ENCODE measurements around the gene AFF2.

The AFF2 gene

DNA sequence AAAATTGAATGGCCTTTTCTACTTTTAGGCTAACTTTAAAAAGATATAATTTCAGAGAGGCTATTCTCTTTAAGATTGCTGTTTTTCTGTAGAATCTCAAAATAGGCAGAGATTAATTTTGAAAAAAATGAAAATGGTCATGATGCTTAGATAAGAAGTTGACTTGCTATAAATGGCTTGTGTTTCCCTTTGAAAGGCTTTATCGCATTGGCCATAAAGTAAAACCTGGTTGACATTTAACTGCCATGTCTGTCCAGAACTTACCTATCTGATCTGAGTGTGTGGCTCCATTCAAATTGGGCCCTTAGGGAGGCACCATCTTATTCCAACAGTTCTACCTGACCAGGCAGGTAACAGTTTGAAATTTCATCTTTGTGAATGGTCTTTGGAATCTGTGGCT lies 56.1 kb downstream of the AFF2 start:
- DNase-seq (ENCODE audit: extremely low spot score) = no peak
- TF ChIP-seq ZNF384 (IDR thresholded peaks at IDR 0.05) = no peak
- no peak for TF ChIP-seq SP1 (IDR thresholded peaks at IDR 0.05)
- no peak for TF ChIP-seq BHLHE40 (IDR thresholded peaks at IDR 0.05; ENCODE audit: borderline replicate concordance)
- no peak for TF ChIP-seq LEF1 (IDR thresholded peaks at IDR 0.05; ENCODE audit: borderline replicate concordance)
- TF ChIP-seq L3MBTL2 (conservative IDR thresholded peaks at IDR 0.05) = no peak
- no peak for TF ChIP-seq SUZ12 (IDR thresholded peaks at IDR 0.05)
- no peak for TF ChIP-seq FOXK2 (IDR thresholded peaks at IDR 0.05)
- TF ChIP-seq ELF4 (IDR thresholded peaks at IDR 0.05) = no peak
- TF ChIP-seq CTBP1 (IDR thresholded peaks at IDR 0.05; ENCODE audit: borderline replicate concordance) = no peak
- no peak for TF ChIP-seq FOXA1 (IDR thresholded peaks at IDR 0.05)
- TF ChIP-seq, protein P1, sequence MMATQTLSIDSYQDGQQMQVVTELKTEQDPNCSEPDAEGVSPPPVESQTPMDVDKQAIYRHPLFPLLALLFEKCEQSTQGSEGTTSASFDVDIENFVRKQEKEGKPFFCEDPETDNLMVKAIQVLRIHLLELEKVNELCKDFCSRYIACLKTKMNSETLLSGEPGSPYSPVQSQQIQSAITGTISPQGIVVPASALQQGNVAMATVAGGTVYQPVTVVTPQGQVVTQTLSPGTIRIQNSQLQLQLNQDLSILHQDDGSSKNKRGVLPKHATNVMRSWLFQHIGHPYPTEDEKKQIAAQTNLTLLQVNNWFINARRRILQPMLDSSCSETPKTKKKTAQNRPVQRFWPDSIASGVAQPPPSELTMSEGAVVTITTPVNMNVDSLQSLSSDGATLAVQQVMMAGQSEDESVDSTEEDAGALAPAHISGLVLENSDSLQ (IDR thresholded peaks at IDR 0.05) = no peak
- no peak for TF ChIP-seq HDGF (IDR thresholded peaks at IDR 0.05; ENCODE audit: borderline replicate concordance)
- TF ChIP-seq ARNT (IDR thresholded peaks at IDR 0.05) = no peak
- ChIA-PET POLR2A (no interaction called here), CTCF (no interaction called here)

DNA sequence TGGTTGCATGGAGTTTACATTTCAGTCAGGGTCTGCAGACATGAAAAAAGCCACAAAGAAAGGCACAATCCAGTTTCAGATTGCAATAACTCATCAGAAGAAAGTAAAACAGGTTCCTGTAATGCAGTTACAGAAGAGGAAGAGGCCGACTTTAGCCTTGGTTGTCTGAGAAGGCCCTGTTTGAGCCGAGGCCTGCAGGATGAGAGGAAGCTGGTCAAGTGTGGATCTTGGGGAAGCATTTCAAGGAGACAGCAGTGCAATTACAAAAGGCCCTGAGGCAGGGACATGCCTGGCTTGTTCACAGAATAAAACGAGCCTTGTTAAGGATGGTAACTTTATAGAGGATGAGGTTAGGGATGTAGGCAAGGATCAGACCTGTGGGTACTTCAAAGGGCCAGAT lies 62.4 kb downstream of the AFF2 start:
- no peak for DNase-seq (ENCODE audit: extremely low spot score)
- TF ChIP-seq ZNF384 (IDR thresholded peaks at IDR 0.05) = no peak
- no peak for TF ChIP-seq FOXM1 (IDR thresholded peaks at IDR 0.05; ENCODE audit: borderline replicate concordance)
- TF ChIP-seq SUZ12 (IDR thresholded peaks at IDR 0.05) = no peak
- no peak for TF ChIP-seq HDGF (IDR thresholded peaks at IDR 0.05; ENCODE audit: borderline replicate concordance)
- no peak for TF ChIP-seq CTBP1 (IDR thresholded peaks at IDR 0.05; ENCODE audit: borderline replicate concordance)
- TF ChIP-seq SP1 (IDR thresholded peaks at IDR 0.05) = no peak
- no peak for TF ChIP-seq NFRKB (IDR thresholded peaks at IDR 0.05)
- TF ChIP-seq, protein P1 (IDR thresholded peaks at IDR 0.05) = no peak
- TF ChIP-seq BHLHE40 (IDR thresholded peaks at IDR 0.05; ENCODE audit: borderline replicate concordance) = no peak
- no peak for TF ChIP-seq FOXA1 (IDR thresholded peaks at IDR 0.05)
- TF ChIP-seq TARDBP (IDR thresholded peaks at IDR 0.05) = no peak
- no peak for TF ChIP-seq ELF4 (IDR thresholded peaks at IDR 0.05)
- POLR2A ChIA-PET = no interaction called here
- CTCF ChIA-PET = interaction anchor here (1.1 kb wide), 1 partner anchor 10 kb away, joined by 5 read pairs; no protein-coding TSS in a partner anchor

DNA sequence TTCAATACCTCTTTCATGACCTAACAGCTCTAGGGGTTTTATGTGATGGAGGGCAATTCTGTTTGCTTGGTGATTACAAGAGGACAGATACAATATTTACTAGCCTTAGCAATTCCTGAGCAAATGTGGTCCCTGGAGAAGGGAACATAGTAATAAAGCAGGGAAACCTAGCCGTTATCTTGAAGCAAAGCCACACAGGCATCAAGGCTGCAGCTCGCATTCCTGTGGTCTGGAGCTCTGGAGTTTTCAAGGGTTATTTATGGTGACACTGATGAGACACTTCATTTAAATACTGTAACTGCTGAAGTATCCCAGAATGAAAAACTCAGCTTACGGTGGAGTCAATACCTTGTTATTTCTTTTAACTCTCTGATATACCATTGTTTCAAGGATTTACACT lies 66.8 kb downstream of the AFF2 start:
- ChIA-PET CTCF (interaction anchor here (1.3 kb wide), 1 partner anchor 37 kb away, joined by 3 read pairs; no protein-coding TSS in a partner anchor), POLR2A (no interaction called here)
- DNase-seq (ENCODE audit: extremely low spot score) = no peak
- no peak for TF ChIP-seq TARDBP (IDR thresholded peaks at IDR 0.05)
- no peak for TF ChIP-seq L3MBTL2 (conservative IDR thresholded peaks at IDR 0.05)
- no peak for TF ChIP-seq NFRKB (IDR thresholded peaks at IDR 0.05)
- TF ChIP-seq, protein P1 (IDR thresholded peaks at IDR 0.05) = no peak
- TF ChIP-seq ELF4 (IDR thresholded peaks at IDR 0.05) = no peak
- no peak for TF ChIP-seq HDGF (IDR thresholded peaks at IDR 0.05; ENCODE audit: borderline replicate concordance)
- TF ChIP-seq CTBP1 (IDR thresholded peaks at IDR 0.05; ENCODE audit: borderline replicate concordance) = no peak
- TF ChIP-seq FOXM1 (IDR thresholded peaks at IDR 0.05; ENCODE audit: borderline replicate concordance) = no peak
- TF ChIP-seq FOXK2 (IDR thresholded peaks at IDR 0.05) = no peak
- no peak for TF ChIP-seq SUZ12 (IDR thresholded peaks at IDR 0.05)

DNA sequence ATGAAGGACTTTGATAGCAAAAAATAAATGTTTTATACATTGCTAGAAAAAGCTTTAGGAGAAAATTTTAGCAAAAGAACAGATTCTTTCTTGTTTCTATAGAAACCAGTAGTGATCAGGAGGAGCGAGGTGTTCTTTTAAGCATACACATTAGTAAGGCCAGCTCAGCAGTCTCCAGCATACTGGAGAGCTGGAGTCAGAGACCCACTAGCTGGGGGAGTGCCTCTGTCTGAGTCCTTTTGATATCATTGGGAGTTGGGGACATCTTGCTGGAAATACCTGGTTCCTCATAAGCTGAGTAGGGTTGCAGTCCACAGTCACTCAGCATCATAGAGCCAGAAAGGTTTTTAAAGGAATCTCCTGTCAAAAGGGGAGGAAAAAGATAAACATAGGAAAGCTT lies 67.4 kb downstream of the AFF2 start:
- no peak for DNase-seq (ENCODE audit: extremely low spot score)
- TF ChIP-seq TARDBP (IDR thresholded peaks at IDR 0.05) (no peak), NFRKB (IDR thresholded peaks at IDR 0.05) (no peak), ELF4 (IDR thresholded peaks at IDR 0.05) (no peak), ZNF384 (IDR thresholded peaks at IDR 0.05) (no peak), HDGF (IDR thresholded peaks at IDR 0.05; ENCODE audit: borderline replicate concordance) (no peak), BHLHE40 (IDR thresholded peaks at IDR 0.05; ENCODE audit: borderline replicate concordance) (no peak), SUZ12 (IDR thresholded peaks at IDR 0.05) (no peak), FOXA1 (IDR thresholded peaks at IDR 0.05) (no peak), ARNT (IDR thresholded peaks at IDR 0.05) (no peak), L3MBTL2 (conservative IDR thresholded peaks at IDR 0.05) (no peak), FOXK2 (IDR thresholded peaks at IDR 0.05) (no peak)
- TF ChIP-seq, protein P1 (IDR thresholded peaks at IDR 0.05) = no peak
- ChIA-PET POLR2A (no interaction called here), CTCF (interaction anchor here (1.3 kb wide), 1 partner anchor 37 kb away, joined by 3 read pairs; no protein-coding TSS in a partner anchor)

DNA sequence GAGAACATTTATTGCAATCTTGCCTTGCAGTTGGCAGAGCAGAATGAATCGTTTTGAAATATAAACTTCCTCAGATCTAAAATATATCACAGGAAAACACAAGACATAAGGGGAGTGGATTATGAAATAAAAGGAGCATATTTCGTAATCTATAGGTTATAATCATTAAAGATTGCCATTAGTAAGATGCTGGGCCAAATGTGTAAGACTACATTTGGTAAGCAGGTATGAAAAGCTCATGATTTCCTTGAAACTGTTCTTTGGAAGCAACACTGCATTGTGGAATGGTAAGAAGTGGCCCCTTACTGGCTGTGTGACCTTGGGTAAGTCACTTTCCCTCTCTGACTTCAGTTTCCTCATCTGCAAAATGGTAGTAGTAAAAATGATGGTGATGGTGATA lies 68.3 kb downstream of the AFF2 start:
- POLR2A ChIA-PET = no interaction called here

More for the DNA sequence above, 68.3 kb downstream of the AFF2 start:
- TF ChIP-seq SUZ12 (IDR thresholded peaks at IDR 0.05) (no peak), CTBP1 (IDR thresholded peaks at IDR 0.05; ENCODE audit: borderline replicate concordance) (no peak), L3MBTL2 (conservative IDR thresholded peaks at IDR 0.05) (no peak), ELF4 (IDR thresholded peaks at IDR 0.05) (no peak), FOXK2 (IDR thresholded peaks at IDR 0.05) (no peak), SP1 (IDR thresholded peaks at IDR 0.05) (no peak), ZNF384 (IDR thresholded peaks at IDR 0.05) (no peak), BHLHE40 (IDR thresholded peaks at IDR 0.05; ENCODE audit: borderline replicate concordance) (no peak), NFRKB (IDR thresholded peaks at IDR 0.05) (no peak), TARDBP (IDR thresholded peaks at IDR 0.05) (no peak), HDGF (IDR thresholded peaks at IDR 0.05; ENCODE audit: borderline replicate concordance) (no peak), FOXA1 (IDR thresholded peaks at IDR 0.05) (no peak), FOXM1 (IDR thresholded peaks at IDR 0.05; ENCODE audit: borderline replicate concordance) (no peak), LEF1 (IDR thresholded peaks at IDR 0.05; ENCODE audit: borderline replicate concordance) (no peak), ARNT (IDR thresholded peaks at IDR 0.05) (no peak)
- TF ChIP-seq, protein P1 (IDR thresholded peaks at IDR 0.05) = no peak
- CTCF ChIA-PET = no interaction called here
- no peak for DNase-seq (ENCODE audit: extremely low spot score)
